A549 (cell line): ENCODE measurements around the gene CCRL2. TPM values are rescaled to one million over a fixed set of nuclear protein-coding genes. Genes with fewer than 3 reads are reported as not detected.

ENCODE experiments used
- ATAC-seq, 2 experiments: fragments of 200-7000 bp in 1 of 2; fragments of >200 bp in 1 of 2; cut with Nextera tagmentation in 1 of 2; cut with Tn5 transposase in 1 of 2; 3 replicates each; pipeline versions ENCODE4 v1.8.0 to v1.9.1; 2018 to 2020; ENCODE audit warnings: mild to moderate bottlenecking in 1 of 2, moderate library complexity in 1 of 2
- CTCF ChIA-PET: fragments of 300-600 bp; sonication (Branson Sonifier 250); formaldehyde crosslinking; extraction: SDS; loops from one replicate; lab custom pipeline; 2021; ENCODE audit warnings: antibody characterized with exemption, inconsistent platforms; lab: Yijun Ruan, JAX
- POLR2A ChIA-PET: fragments of 350-600 bp; formaldehyde crosslinking; extraction: SDS; loops from one replicate; lab custom pipeline; 2021; ENCODE audit warnings: antibody characterized with exemption, inconsistent platforms; lab: Yijun Ruan, JAX
- DNase-seq, 2 experiments: peaks; one replicate each; pipeline versions ENCODE4 v3.0.0 to v3.0.0-alpha.2; 2011 to 2016; ENCODE audit warnings: low read depth in 1 of 2, low spot score in 1 of 2
- FAIRE-seq: peaks from 2 replicates; lab custom pipeline; 2011; peaks lifted over from hg19 to GRCh38; lab: Jason Lieb, UNC
- H3K27ac ChIP-seq, 2 experiments: fragments of >200 bp; sonication (Bioruptor Twin); formaldehyde crosslinking; 3 replicates each; pipeline ENCODE4 v1.5.1; 2016 to 2017
- H3K4me1 ChIP-seq: fragments of >200 bp; sonication (Bioruptor Twin); formaldehyde crosslinking; 3 replicates; pipeline ENCODE4 v1.6.1; 2016
- H3K4me2 ChIP-seq: fragments of >200 bp; sonication (Bioruptor Twin); formaldehyde crosslinking; 3 replicates; pipeline ENCODE4 v1.6.1; 2016
- H3K4me3 ChIP-seq: fragments of >200 bp; sonication (Bioruptor Twin); formaldehyde crosslinking; 3 replicates; pipeline ENCODE4 v1.5.1; 2016
- H3K9me3 ChIP-seq: fragments of >200 bp; sonication (Bioruptor Twin); formaldehyde crosslinking; 3 replicates; pipeline ENCODE4 v1.6.1; 2016
- CEBPB ChIP-seq, 2 experiments: fragments of >200 bp in 1 of 2; sonication (Bioruptor Twin) in 1 of 2; formaldehyde crosslinking in 1 of 2; IDR thresholded peaks; 2 replicates each; pipeline ENCODE4 v1.6.1; 2012 to 2016
- CHD2 ChIP-seq: fragments of 150-350 bp; IDR thresholded peaks from 2 replicates; pipeline ENCODE4 v1.6.1; 2014; ENCODE audit warnings: low read length; ENCODE audit not compliant: partially characterized antibody
- E2F6 ChIP-seq: IDR thresholded peaks from 2 replicates; pipeline ENCODE4 v1.6.1; 2012; ENCODE audit warnings: low read depth, borderline replicate concordance
- ESRRA ChIP-seq: fragments of 150-350 bp; IDR thresholded peaks from 2 replicates; pipeline ENCODE4 v1.6.1; 2014; ENCODE audit warnings: mild to moderate bottlenecking, low read length, borderline replicate concordance
- FOSL2 ChIP-seq, 2 experiments: fragments of 450-650 bp in 1 of 2; fragments of >200 bp in 1 of 2; sonication (Bioruptor Twin) in 1 of 2; formaldehyde crosslinking; IDR thresholded peaks; 2 replicates each; pipeline versions ENCODE4 v1.5.0 to v1.6.1; 2016 to 2020; ENCODE audit warnings: mild to moderate bottlenecking in 1 of 2, moderate library complexity in 1 of 2
- GATA3 ChIP-seq: IDR thresholded peaks from 2 replicates; pipeline ENCODE4 v1.6.1; 2012; ENCODE audit warnings: borderline replicate concordance
- HOXB13 ChIP-seq: fragments of 250-450 bp; sonication (Bioruptor Pico); IDR thresholded peaks from 2 replicates; pipeline ENCODE4 v1.5.0; 2020; ENCODE audit warnings: low read depth, mild to moderate bottlenecking, moderate library complexity
- HOXB5 ChIP-seq: fragments of 250-450 bp; sonication (Bioruptor Pico); IDR thresholded peaks from 2 replicates; pipeline ENCODE4 v1.5.0; 2020; ENCODE audit warnings: mild to moderate bottlenecking, moderate library complexity
- JUN ChIP-seq, 2 experiments: fragments of >200 bp; sonication (Bioruptor Twin); formaldehyde crosslinking; IDR thresholded peaks; 2 replicates in 1 of 2; 3 replicates in 1 of 2; pipeline ENCODE4 v1.6.1; 2016 to 2017
- MYC ChIP-seq: IDR thresholded peaks from 2 replicates; pipeline ENCODE4 v1.6.1; 2012; ENCODE audit warnings: mild to moderate bottlenecking, inconsistent platforms, low read length, improper control_type of control experiment, borderline replicate concordance
- NPAS2 ChIP-seq: fragments of 250-450 bp; sonication (Bioruptor Pico); IDR thresholded peaks from 2 replicates; pipeline ENCODE4 v1.8.0; 2022; ENCODE audit warnings: mild to moderate bottlenecking, moderate library complexity, borderline replicate concordance
- RAD21 ChIP-seq, 2 experiments: fragments of >200 bp in 1 of 2; sonication (Bioruptor Twin) in 1 of 2; formaldehyde crosslinking in 1 of 2; IDR thresholded peaks in 1 of 2; conservative IDR thresholded peaks in 1 of 2; 2 replicates in 1 of 2; 3 replicates in 1 of 2; pipeline ENCODE4 v1.6.1; 2012 to 2018; ENCODE audit warnings: inconsistent platforms in 1 of 2
- REST ChIP-seq: fragments of 200-600 bp; sonication (generic); IDR thresholded peaks from 2 replicates; pipeline ENCODE4 v1.6.1; 2016; ENCODE audit warnings: antibody characterized with exemption, mild to moderate bottlenecking, moderate library complexity
- RNF2 ChIP-seq: fragments of 200-600 bp; sonication (generic); IDR thresholded peaks from 2 replicates; pipeline ENCODE4 v1.6.1; 2016; ENCODE audit warnings: low read depth, mild to moderate bottlenecking, antibody characterized with exemption, moderate library complexity, borderline replicate concordance
- SMC3 ChIP-seq: fragments of >200 bp; sonication (Bioruptor Twin); formaldehyde crosslinking; IDR thresholded peaks from 3 replicates; pipeline ENCODE4 v1.6.1; 2018; ENCODE audit warnings: inconsistent platforms
- SREBF2 ChIP-seq: fragments of 450-650 bp; IDR thresholded peaks from 2 replicates; pipeline ENCODE4 v1.6.1; 2014; ENCODE audit warnings: mild to moderate bottlenecking, moderate library complexity
- TP53 ChIP-seq: fragments of 250-450 bp; sonication (Bioruptor Pico); IDR thresholded peaks from 2 replicates; pipeline ENCODE4 v1.5.0; 2021; ENCODE audit warnings: mild to moderate bottlenecking, moderate library complexity
- USF2 ChIP-seq: fragments of 450-650 bp; IDR thresholded peaks from 2 replicates; pipeline ENCODE4 v1.6.1; 2014; ENCODE audit warnings: antibody characterized with exemption
- ZFP36 ChIP-seq: fragments of 450-650 bp; IDR thresholded peaks from 2 replicates; pipeline ENCODE4 v1.6.1; 2014; ENCODE audit warnings: borderline replicate concordance; ENCODE audit not compliant: partially characterized antibody
- ZNF302 ChIP-seq: fragments of 250-450 bp; sonication (Bioruptor Pico); IDR thresholded peaks from 2 replicates; pipeline ENCODE4 v1.9.0; 2021; ENCODE audit warnings: inconsistent platforms, mild to moderate bottlenecking, moderate library complexity
- ZSCAN20 ChIP-seq: fragments of 250-450 bp; sonication (Bioruptor Pico); IDR thresholded peaks from 2 replicates; pipeline ENCODE4 v1.8.0; 2022; ENCODE audit warnings: mild to moderate bottlenecking, moderate library complexity
- WGBS: methylation state at CpG from one replicate; pipeline ENCODE4 v1.1.6; 2017; ENCODE audit errors: missing lambda C conversion rate; 5-methylcytosine and 5-hydroxymethylcytosine counted together
- polyA plus RNA-seq, 4 experiments: library from polyadenylated mRNA; depleted of rRNA in 3 of 4; stranded (reverse); fragments of >200 nt; fragmentation: RNase III in 1 of 4; extraction: RNeasy Plus Mini Kit Qiagen cat#74134 plus additional on column Dnase treatment in 1 of 4; gene quantifications; 2 replicates in 3 of 4; 3 replicates in 1 of 4; pipeline ENCODE4 v1.2.3, GENCODE V29; 2011 to 2017

The CCRL2 gene
- polyA plus RNA-seq, 2 of the 4 experiments (the other 2 are of a cell fraction) = not detected

GRCh38 chr3:46359733-46360493, 47.1 kb upstream of the CCRL2 start:
- DNase-seq = no peak
- no peaks in the 10 kb centered on the region for H3K4me1 ChIP-seq
- POLR2A ChIA-PET = no interaction called here
- WGBS = 39% methylated on average over 11 of the region's 11 CpGs
- no peak overlapping the region for H3K27ac ChIP-seq
- ATAC-seq = no peak
- no peak for FAIRE-seq
- H3K4me3 ChIP-seq = no peak overlapping the region
- CTCF ChIA-PET = interaction anchor here (1.2 to 1.5 kb wide), 2 partner anchors 10 to 12 kb away, joined by 3 read pairs; partner anchors contain the start of gene CCR5
- no peaks in the 10 kb centered on the region; the same call in 2 of the 3 replicates for H3K9me3 ChIP-seq
- H3K4me2 ChIP-seq = no peak overlapping the region
- TF ChIP-seq MYC (no peak), REST (no peak), NPAS2 (CRISPR knock-in tag) (no peak), SMC3 (no peak), GATA3 (no peak), ESRRA (no peak), TP53 (CRISPR knock-in tag) (no peak), JUN (IDR thresholded peaks at IDR 0.05) (no peak), SREBF2 (no peak), CHD2 (no peak), HOXB5 (CRISPR knock-in tag) (no peak), ZNF302 (CRISPR knock-in tag) (no peak), RNF2 (no peak), E2F6 (no peak)

GRCh38 chr3:46360907-46361306, 46.2 kb upstream of the CCRL2 start:
- ChIA-PET POLR2A (no interaction called here), CTCF (no interaction called here)
- DNase-seq (no peak), ATAC-seq (no peak), FAIRE-seq (no peak)
- Histone ChIP-seq H3K4me2 (no peak overlapping the region), H3K9me3 (no peaks in the 10 kb centered on the region; the same call in 2 of the 3 replicates), H3K27ac (no peak overlapping the region), H3K4me1 (no peaks in the 10 kb centered on the region), H3K4me3 (no peak overlapping the region)
- TF ChIP-seq GATA3 (no peak), HOXB13 (CRISPR knock-in tag) (no peak), USF2 (no peak), ZSCAN20 (CRISPR knock-in tag) (no peak), RAD21 (conservative IDR thresholded peaks at IDR 0.05 in 1 of 2, IDR thresholded peaks at IDR 0.05 in 1 of 2) (no peak), FOSL2 (IDR thresholded peaks at IDR 0.05) (no peak), FOSL2 (CRISPR knock-in tag; IDR thresholded peaks at IDR 0.05) (no peak), ZFP36 (no peak), RNF2 (no peak), CEBPB (IDR thresholded peaks at IDR 0.05) (no peak)
- 45% methylated on average over 6 of the region's 6 CpGs for WGBS
